Tibial nerve (tissue), 4 donors: ENCODE results near the gene ABI2.

Experiments used
- EP300 ChIP-seq, 2 donors: sonication (generic); formaldehyde crosslinking; IDR thresholded peaks; one replicate each; pipeline ENCODE4 v1.6.1; 2017; ENCODE audit warnings: antibody characterized with exemption in 2 of 2, mild to moderate bottlenecking in 1 of 2
- POLR2A ChIP-seq, 2 donors: fragments of 450-650 bp; IDR thresholded peaks; one replicate each; pipeline ENCODE4 v1.6.1; 2017; ENCODE audit warnings: antibody characterized with exemption in 2 of 2, mild to moderate bottlenecking in 2 of 2, moderate library complexity in 2 of 2
- TF ChIP-seq, protein P1 (sequence below), 5 experiments: fragments of 200-600 bp in 3 of 5; fragments of 450-650 bp in 2 of 5; sonication (generic) in 3 of 5; IDR thresholded peaks; one replicate each; pipeline ENCODE4 v1.5.1; 2016 to 2019; ENCODE audit warnings: antibody characterized with exemption in 5 of 5, mild to moderate bottlenecking in 3 of 5, moderate library complexity in 2 of 5

- TF ChIP-seq, protein P1, sequence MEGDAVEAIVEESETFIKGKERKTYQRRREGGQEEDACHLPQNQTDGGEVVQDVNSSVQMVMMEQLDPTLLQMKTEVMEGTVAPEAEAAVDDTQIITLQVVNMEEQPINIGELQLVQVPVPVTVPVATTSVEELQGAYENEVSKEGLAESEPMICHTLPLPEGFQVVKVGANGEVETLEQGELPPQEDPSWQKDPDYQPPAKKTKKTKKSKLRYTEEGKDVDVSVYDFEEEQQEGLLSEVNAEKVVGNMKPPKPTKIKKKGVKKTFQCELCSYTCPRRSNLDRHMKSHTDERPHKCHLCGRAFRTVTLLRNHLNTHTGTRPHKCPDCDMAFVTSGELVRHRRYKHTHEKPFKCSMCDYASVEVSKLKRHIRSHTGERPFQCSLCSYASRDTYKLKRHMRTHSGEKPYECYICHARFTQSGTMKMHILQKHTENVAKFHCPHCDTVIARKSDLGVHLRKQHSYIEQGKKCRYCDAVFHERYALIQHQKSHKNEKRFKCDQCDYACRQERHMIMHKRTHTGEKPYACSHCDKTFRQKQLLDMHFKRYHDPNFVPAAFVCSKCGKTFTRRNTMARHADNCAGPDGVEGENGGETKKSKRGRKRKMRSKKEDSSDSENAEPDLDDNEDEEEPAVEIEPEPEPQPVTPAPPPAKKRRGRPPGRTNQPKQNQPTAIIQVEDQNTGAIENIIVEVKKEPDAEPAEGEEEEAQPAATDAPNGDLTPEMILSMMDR (IDR thresholded peaks at IDR 0.05), result no peak
- TF ChIP-seq EP300 (IDR thresholded peaks at IDR 0.05) (no peak), POLR2A (IDR thresholded peaks at IDR 0.05) (no peak)
Observed at GRCh38 chr2:203354966-203355365, 26.8 kb downstream of the ABI2 start.
